HG02571 (cell line): ENCODE results near the gene BRMS1L.
"Not testable (repeated sequence)": the region's sequence is repeated elsewhere in the genome, so short reads cannot be mapped to it uniquely, and the experiment has no call there.

Source experiments
- ATAC-seq: cut with Tn5 transposase; IDR thresholded peaks from one replicate; pipeline ENCODE4 v1.9.1; 2021; ENCODE audit warnings: mild to moderate bottlenecking, moderate library complexity; ENCODE audit not compliant: unreplicated experiment

The BRMS1L gene, protein sequence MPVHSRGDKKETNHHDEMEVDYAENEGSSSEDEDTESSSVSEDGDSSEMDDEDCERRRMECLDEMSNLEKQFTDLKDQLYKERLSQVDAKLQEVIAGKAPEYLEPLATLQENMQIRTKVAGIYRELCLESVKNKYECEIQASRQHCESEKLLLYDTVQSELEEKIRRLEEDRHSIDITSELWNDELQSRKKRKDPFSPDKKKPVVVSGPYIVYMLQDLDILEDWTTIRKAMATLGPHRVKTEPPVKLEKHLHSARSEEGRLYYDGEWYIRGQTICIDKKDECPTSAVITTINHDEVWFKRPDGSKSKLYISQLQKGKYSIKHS

DNA sequence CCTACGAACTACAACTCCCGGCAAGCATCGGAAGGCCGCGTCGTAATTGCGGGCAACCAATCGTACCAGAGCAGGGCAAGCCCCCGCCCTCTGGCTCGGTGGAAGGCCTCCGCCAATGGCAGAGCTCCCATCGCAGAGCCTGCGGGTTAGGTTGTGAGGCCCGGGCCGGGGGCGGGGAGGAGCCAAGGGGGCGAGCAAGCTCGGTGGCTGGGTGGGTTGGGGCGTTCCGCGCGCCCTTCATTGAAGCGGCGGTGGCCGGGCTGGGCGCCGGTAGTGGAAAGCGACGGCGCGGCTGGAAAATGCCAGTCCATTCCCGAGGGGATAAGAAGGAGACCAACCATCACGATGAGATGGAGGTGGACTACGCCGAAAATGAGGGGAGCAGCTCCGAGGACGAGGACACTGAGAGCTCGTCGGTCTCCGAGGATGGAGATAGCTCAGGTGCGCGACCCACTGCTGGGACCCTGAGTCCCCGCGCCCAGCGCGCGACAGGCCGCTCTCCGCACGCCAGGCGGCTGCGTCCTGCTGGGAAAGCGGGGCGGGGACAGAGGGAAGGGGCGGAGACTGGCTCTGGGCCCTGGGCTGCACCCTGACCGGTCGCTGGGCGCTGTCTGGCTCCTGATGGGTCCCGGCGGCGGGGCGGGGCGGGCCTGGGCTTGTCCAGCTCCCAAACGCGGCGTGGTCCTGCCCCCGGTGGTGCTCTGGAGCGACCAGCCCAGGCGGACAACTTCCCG, at the start of gene BRMS1L:
Gene BRMS1L (plus strand): TSS at position 121 of the 734 bp plus-strand sequence. CDS start 179 bp downstream, at position 300.
- ATAC-seq: peak; percentile 94

- no peak for ATAC-seq
Observed at GRCh38 chr14:35776823-35777222, 49.3 kb upstream of the BRMS1L start.

DNA sequence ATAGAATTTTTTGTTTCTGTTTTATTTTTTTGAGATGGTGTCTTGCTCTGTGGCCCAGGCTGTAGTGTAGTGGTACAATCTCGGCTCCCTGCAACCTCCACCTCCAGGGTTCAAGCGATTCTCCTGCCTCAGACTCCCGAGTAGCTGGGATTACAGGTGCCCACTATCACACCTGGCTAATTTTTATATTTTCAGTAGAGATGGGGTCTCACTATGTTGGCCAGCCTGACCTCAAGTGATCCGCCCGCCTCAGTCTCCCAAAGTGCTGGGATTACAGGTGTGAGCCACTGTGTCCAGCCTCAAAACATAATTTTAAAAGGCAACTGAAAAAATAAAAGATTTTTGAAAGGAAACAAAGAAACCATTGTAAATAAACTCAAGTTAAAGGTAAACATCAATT, 48.6 kb upstream of the BRMS1L start:
- not testable (repeated sequence) for ATAC-seq

DNA sequence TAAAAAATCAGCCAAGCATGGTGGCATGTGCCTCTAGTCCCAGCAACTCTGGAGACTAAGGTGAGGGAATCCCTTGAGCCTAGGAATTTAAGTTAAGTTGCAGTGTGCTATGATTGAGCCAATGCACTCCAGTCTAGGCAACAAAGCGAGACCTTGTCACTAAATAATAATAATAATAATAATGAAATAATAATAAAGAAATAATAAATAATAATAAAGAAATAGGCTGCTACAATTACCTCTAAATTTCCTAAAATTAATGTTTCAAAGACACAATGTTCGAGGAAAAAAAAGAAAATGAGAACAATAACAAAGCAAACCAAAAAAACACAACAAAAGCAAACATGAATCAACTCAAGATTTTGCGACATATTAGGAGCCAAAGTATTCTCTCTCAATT, 46.8 kb upstream of the BRMS1L start:
- ATAC-seq: no peak

DNA sequence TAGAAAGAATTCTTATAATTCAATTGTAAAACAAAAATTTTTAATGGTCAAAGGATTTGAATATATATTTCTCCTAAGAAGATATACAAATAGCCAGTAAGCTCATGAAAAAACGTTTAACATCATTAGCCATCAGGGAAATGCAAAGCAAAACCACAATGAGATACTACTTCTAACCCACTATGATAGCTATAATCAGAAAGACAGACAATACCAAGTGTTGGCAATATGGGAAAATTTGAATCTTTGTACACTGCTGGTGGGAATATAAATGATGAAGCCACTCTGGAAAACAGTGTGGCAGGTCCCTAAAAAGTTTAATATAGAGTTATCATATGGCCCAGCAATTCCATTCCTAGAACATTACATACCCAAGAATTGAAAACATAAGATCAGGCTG, 42.4 kb upstream of the BRMS1L start:
- no peak for ATAC-seq

DNA sequence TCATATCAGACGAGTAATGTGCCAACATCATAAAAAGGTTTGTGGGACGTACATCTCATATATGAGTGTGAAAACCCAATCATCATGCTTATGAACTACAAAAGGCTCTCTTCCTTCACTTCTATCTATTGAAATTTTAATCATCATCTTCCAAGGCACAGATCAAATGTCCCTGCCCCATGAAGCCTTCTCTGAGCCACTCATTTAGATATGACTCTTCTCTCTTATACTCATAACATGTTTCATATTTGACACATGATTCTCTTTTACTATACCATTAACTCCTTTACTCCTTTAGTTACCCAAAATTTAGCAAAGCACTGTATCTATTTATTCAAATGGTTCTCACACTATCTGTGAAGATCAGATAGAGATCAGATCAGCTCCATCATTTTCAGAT, 39.3 kb upstream of the BRMS1L start:
- no peak for ATAC-seq

DNA sequence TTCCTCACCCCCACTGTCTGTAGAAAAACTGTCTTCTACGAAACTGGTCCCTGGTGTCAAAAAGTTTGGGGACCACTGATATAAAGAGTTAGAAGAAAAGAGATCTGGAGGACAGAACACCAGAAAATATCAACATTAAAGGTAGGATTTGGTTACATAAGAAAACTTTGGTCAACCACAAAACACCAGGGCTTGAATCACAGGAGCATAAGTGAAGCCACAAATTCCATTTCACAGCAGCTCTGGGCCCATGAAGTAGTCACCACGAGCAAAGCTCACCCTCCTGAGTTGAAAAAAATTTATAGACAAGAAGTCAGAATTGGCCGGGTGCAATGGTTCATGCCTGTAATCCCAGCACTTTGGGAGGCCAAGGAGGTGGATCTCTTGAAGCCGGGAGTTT, 36.5 kb upstream of the BRMS1L start:
- ATAC-seq: no peak

GRCh38 chr14:35797796-35798195, 28.3 kb upstream of the BRMS1L start:
- no peak for ATAC-seq

DNA sequence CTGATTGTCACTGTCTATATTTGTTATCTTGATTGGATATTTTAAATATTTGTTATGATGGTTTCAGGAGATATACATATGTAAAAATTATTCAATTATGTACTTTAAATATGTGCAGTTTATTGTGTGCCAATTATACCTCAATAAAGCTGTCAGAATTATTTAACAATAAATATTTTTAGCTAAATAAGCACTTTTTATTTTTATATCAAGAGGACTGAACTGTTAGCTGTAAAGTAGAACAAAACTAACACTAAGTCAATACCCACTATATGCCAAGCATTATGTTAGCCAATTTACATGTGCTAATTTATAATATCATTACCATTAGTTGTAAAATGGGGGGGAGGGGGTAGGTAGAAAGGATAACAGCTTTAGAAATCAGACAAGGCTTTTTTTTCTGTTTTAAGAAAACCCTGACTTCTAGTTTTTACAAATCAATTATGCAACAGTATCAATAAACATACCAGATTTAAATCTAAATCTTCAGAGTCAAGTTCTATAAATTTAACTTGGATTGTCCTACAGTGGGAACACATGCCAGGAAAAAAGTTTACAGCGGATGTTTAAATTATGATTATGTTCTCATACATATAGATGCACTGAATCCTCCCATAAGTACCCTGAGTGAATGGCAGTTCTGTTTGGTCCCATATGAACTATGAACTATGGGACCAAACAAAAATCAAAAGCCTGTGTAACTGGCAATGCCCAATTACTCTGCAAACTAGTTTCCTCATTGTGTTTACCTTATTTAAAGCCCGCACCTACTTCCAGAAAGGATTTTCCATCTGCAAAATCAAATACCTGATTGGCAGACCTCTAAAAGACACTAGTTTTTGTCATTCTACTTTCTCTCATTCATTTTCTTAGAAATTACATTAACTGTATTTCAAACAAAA, 19.9 kb upstream of the BRMS1L start:
- no peak for ATAC-seq

GRCh38 chr14:35807131-35807961, 18.8 kb upstream of the BRMS1L start:
- no peak for ATAC-seq

GRCh38 chr14:35808076-35808637, 18.0 kb upstream of the BRMS1L start:
- ATAC-seq: no peak

DNA sequence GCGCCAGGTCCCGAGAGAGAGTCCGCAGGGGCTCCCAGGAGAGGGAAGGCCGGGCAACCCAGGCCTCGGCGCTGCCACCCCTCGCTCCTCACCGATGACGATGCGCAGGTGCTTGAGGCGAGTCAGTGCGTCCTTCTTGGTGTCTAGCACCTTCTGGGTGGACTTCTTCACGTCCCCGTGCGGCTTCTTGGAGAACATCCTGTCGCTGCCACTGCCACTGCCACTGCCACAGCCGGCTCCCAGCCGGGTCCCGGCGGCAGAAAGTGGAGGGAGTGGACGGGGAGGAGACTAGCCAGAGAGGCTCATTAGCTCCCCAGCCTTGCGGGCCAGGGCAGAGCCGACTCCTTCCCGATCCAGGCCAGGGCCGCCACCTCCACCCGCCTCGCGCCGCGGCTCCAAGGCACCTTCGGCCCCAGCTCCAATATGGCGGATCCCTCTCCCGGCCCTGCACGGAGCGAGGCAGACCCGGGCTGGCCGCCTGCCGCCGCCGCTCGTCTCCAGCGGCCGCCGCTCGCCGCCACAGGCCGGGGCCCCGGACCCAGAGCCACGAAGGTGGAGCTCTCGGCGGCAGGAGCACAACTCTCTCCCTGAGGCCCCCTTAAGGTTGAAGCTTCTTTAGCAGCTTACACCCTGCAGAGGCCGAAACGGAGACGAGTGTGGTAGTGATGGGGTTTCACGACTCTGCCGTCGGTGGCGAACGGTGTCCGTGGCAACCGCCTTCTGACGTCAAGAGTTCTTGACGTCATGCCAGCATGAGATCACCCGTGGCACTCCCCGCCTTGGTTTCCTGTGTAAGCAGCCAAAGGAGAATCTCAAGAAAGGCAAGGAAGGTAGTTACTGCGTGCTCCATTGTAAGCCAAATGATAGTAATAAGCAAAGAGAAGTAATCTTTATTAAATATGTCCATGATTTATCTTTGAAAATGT, 17.2 kb upstream of the BRMS1L start, which contains the start of gene RALGAPA1:
Gene RALGAPA1 (minus strand): TSS at position 658 of the 926 bp plus-strand sequence. CDS start 460 bp downstream, at position 198.
- peak; percentile 95 for ATAC-seq

GRCh38 chr14:35809597-35809996, 16.5 kb upstream of the BRMS1L start:
- no peak for ATAC-seq

GRCh38 chr14:35810963-35811362, 15.2 kb upstream of the BRMS1L start:
- ATAC-seq: no peak

DNA sequence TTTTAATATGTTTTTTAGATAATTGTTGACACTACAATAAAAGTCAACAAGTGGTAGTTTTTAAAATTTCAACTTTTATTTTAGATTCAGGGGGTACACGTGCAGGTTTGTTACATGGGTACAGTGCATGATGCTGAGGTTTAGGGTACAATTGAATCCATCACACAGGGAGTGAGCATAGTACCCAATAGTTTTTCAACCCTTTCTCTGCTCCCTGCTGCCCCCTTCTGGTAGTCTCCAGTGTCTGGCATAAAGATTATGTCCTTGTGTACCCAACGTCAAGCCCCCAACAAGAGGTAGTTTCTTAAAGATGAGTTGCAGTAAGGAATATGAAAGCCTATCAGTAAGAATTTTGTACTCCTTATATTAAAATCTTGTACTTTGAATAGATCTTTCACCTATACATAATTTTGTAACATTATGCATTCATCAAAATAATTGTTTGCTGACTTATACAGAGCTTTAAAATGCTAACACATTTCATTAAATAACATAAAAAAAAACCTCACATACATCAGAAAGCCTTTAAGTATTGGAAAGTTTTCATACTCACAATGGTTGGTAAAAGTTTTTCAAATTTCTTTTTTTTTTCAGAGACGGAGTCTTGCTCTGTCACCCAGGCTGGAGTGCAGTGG, 11.7 kb upstream of the BRMS1L start:
- no peak for ATAC-seq

DNA sequence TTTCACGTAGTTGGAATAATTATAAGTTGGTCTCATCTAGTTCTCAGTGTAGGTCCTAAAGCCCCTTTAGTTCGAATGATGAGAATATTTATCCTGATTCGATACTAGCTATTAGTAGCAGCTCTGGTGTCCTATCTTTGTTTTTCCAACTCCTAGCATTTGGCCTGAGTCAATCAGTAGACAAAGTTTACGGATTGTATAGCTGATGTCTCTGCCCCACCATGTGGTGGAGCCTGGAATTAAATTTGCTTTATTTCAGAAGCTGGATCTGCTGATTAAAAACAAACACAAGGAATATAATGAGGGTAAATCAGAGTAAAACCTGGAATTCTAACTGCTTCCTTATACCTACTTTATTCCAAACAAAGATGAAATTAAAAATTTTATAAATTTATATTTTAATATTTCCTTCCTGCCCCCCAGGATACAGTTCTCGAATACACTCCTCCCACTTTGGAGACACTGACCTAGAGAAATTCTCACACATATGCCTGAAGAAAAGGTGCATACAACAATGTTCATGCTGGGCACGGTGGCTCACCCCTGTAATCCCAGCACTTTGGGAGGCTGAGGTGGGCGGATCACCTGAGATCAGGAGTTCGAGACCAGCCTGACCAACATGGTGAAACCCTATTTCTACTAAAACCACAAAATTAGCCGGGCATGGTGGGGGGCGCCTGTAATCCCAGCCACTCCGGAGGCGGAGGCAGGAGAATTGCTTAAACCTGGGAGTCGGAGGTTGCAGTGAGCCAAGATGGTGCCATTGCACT, 7.6 kb upstream of the BRMS1L start:
- no peak for ATAC-seq

GRCh38 chr14:35819591-35820540, 6.3 kb upstream of the BRMS1L start:
- ATAC-seq: no peak
